Hematopoietic multipotent progenitor cell treated with erythropoietin and hydrocortisone succinate and interleukin-3 and kit ligand, for 17 days (in vitro differentiated cells): ENCODE data around the gene NOC3L.
"Not testable (repeated sequence)": the region's sequence is repeated elsewhere in the genome, so short reads cannot be mapped to it uniquely, and the experiment has no call there.

Experiments
- DNase-seq: peaks from one replicate; pipeline ENCODE4 v3.0.0-alpha.2; 2015; ENCODE audit warnings: low spot score

NOC3L gene

DNA sequence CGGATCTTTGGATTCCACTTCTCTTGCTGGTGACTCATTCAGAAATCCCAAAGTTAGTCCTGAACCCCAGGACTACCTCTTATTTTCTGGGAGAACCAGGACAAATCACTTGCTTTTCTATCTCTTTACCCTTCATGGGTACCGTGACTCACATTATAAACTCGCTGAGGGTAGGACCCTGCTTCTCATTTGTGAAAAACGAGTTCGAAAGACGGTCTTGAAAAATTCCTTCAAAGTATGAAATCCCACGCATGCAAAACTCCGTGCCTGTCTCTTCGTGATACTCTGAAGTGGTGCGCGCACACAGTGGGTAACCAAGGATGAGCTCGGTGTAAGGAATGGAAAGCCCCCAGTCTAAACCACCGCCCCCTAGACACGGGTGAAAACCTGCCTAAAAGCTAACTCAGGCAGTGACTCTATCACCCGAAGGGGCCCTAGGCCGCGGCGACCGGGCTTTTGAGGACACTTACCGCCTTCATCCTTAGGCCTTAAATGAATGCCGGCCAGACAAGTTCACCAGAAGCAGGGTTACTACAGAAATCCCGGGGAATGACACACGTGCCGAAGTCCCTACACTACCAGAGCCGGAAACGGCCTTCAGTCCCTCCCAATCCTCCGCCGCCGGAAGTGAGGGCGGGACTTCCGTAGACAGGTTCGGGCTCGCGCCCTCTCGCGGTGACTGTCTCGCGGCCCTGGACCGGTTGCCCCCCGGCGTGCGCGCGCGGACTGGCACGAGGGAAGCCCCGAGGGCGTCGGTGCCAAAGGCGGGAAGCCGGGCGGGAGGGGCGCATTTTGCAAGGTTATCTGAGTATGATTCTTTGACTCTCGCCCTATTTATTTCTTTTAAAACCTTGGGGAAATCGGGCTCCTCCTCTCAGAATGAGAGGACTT is at the start of gene NOC3L:
TSS of gene NOC3L (minus strand) at position 580 of the 891 bp plus-strand sequence. CDS start at position 479, 101 bp downstream.
- peak; percentile 89 for DNase-seq

- no peak for DNase-seq
Measured at GRCh38 chr10:94412449-94412848, 49.7 kb upstream of the NOC3L start.

- no peak for DNase-seq
Measured at GRCh38 chr10:94411304-94411703, 48.6 kb upstream of the NOC3L start.

DNA sequence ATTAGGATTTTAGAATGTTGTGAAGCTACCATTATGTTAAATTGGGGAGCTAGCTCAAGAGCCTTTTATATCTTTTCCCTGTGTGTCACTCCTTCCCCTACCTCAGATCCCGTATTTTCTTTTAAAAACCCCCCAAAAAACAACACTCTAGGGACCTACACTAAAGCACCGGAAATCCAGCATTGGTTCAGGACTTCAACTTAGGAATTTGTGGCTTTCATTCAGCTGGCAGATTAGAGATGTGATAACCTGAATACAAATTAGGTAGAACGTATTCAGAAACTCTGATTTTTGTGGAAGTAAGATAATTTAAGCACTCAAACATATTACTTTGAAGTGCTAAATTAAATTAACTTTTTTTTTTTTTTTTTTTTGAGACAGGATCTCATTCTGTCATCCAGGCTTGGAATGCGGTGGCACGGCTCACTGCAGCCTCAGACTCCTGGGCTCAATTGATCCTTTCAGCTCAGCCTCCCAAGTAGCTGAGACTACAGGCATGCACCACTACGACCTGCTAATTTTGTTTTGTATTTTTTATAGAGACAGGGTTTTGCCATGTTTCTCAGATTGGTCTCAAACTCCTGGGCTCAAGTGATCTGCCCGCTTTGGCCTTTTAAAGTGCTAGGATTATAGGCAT is 46.4 kb upstream of the NOC3L start:
- no peak for DNase-seq

DNA sequence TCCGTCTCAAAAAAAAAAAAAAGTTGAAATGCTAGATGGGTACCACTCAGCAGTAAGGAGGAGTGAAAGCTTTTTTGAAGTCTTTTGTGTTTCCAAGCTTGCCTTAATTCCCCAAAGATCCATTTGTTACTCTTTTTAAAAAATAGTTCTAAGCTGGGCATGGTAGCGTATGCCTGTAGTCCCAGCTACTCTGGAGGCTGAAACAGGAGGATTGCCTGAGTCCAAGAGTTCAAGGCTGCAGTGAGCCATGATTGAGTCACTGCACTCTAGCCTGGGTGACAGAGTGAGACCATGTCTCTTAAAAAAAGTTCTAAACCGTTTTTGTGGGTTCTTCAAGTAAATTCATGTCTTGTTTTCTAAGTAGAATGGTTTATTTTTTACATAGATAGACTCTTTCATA is 44.9 kb upstream of the NOC3L start:
- DNase-seq, result no peak

- no peak for DNase-seq
Measured at GRCh38 chr10:94405406-94405805, 42.7 kb upstream of the NOC3L start.

GRCh38 chr10:94403380-94404213 is 40.9 kb upstream of the NOC3L start:
- DNase-seq, result no peak

GRCh38 chr10:94402843-94403379 is 40.2 kb upstream of the NOC3L start:
- no peak for DNase-seq

DNA sequence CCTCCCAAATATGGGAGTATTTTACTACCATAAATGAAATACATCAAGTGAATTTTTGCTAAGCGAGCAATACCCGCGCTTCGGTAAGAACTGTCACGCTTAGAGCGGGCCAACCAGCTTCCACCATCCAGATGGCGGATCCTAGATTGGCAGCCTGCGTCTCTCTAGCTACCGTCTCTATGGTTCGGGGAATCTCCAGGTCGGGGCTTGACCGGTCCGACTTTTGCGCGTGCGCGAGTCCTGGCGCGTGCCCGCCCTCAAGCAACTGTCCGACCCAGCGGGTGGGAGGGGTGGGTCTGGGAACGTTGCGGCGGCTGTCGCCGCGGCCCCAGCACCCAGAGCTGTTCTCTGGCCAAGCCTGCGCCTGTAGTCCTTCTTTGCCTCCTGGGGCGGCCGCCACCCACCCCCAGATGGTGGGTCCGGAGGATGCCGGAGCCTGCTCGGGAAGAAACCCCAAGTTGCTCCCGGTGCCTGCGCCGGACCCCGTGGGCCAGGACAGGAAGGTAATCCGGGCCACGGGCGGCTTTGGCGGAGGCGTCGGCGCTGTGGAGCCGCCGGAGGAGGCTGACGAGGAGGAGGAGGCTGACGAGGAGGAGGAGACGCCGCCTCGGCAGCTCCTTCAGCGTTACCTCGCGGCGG is 39.6 kb upstream of the NOC3L start, which contains the start of gene TBC1D12:
TSS of gene TBC1D12 (plus strand) at position 338 of the 639 bp plus-strand sequence. CDS start at position 411, 73 bp downstream.
- peak; percentile 34 for DNase-seq

- DNase-seq, result no peak
Measured at GRCh38 chr10:94398762-94399161, 36.0 kb upstream of the NOC3L start.

GRCh38 chr10:94397549-94398370 is 35.0 kb upstream of the NOC3L start:
- DNase-seq, result no peak

DNA sequence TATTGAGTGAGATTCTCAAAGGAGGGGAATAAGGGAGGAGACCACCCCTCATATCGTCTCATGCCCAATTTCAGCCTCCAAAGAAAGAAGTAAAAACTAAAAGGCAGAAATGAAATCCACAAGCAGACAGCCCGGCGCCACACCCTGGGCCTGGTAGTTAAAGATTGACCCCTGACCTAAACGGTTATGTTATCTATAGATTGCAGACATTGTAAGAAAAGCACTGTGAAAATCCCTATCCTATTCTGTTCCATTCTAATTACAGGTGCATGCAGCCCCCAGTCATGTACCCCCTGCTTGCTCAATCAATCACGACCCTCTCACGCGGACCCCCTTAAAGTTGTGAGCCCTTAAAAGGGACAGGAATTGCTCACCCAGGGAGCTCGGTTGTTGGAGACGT is 29.4 kb upstream of the NOC3L start:
- DNase-seq, result not testable (repeated sequence)

GRCh38 chr10:94385733-94386132 is 23.0 kb upstream of the NOC3L start:
- not testable (repeated sequence) for DNase-seq

DNA sequence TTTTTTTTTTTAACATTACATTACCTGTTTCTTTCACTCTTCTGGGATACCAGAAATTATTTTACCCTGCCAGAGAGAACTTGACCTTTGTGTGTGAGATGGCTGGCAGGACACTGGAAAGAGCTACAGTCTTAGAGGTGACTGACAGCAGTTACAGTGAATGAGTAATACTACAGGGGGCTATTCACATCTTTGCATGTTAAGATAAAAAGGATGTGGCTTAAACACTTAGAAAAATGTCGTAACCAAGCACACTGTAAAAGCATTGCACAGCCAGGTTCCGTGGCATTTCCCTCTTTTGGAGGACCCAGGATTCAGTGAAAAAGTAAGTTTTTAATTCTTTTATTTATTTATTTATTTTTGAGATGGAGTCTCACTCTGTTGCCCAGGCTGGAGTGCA is 20.8 kb upstream of the NOC3L start:
- no peak for DNase-seq

DNA sequence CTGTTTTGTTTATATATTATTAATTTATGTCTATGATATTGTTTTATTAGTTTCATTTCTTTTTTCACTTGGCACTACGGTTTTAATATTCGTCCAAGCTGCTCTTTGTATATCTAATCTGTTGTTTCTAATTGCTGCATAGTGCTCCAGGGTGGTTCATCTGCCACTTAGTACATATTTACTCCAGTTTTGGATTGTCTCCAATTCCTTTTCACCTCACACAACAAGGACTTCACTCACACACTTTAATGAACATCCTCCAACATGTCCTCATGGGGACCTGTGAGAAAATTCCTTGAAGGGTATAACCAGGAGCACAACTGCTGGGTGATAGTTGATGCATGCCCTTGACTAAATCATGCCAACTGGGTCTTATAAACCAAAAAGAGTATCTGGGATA is 14.1 kb upstream of the NOC3L start:
- DNase-seq, result no peak

GRCh38 chr10:94375374-94375773 is 12.6 kb upstream of the NOC3L start:
- DNase-seq, result no peak

GRCh38 chr10:94370501-94370900 is 7.8 kb upstream of the NOC3L start:
- DNase-seq, result no peak

- DNase-seq, result no peak
Measured at GRCh38 chr10:94366382-94366781, 3.6 kb upstream of the NOC3L start.

- DNase-seq, result no peak
Measured at GRCh38 chr10:94364482-94364881, 1.7 kb upstream of the NOC3L start.

GRCh38 chr10:94363251-94363565 is 469 bp upstream of the NOC3L start:
- no peak for DNase-seq
